Measurements from ENCODE around the gene CTSA.

GRCh38 chr20:45943613-45944012 is 52.5 kb downstream of the CTSA start:
- TF ChIP-seq SOX6 (IDR thresholded peaks at IDR 0.05) (no peak), E2F5 (CRISPR knock-in tag; IDR thresholded peaks at IDR 0.05) (no peak)
- TF ChIP-seq, protein P1, sequence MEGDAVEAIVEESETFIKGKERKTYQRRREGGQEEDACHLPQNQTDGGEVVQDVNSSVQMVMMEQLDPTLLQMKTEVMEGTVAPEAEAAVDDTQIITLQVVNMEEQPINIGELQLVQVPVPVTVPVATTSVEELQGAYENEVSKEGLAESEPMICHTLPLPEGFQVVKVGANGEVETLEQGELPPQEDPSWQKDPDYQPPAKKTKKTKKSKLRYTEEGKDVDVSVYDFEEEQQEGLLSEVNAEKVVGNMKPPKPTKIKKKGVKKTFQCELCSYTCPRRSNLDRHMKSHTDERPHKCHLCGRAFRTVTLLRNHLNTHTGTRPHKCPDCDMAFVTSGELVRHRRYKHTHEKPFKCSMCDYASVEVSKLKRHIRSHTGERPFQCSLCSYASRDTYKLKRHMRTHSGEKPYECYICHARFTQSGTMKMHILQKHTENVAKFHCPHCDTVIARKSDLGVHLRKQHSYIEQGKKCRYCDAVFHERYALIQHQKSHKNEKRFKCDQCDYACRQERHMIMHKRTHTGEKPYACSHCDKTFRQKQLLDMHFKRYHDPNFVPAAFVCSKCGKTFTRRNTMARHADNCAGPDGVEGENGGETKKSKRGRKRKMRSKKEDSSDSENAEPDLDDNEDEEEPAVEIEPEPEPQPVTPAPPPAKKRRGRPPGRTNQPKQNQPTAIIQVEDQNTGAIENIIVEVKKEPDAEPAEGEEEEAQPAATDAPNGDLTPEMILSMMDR (IDR thresholded peaks at IDR 0.05 in 2 of 3, conservative IDR thresholded peaks at IDR 0.05 in 1 of 3; ENCODE audit: insufficient read depth in 2 of 3, low read depth in 1 of 3, low read length in 3 of 3): no peak
- TF ChIP-seq, protein P2, sequence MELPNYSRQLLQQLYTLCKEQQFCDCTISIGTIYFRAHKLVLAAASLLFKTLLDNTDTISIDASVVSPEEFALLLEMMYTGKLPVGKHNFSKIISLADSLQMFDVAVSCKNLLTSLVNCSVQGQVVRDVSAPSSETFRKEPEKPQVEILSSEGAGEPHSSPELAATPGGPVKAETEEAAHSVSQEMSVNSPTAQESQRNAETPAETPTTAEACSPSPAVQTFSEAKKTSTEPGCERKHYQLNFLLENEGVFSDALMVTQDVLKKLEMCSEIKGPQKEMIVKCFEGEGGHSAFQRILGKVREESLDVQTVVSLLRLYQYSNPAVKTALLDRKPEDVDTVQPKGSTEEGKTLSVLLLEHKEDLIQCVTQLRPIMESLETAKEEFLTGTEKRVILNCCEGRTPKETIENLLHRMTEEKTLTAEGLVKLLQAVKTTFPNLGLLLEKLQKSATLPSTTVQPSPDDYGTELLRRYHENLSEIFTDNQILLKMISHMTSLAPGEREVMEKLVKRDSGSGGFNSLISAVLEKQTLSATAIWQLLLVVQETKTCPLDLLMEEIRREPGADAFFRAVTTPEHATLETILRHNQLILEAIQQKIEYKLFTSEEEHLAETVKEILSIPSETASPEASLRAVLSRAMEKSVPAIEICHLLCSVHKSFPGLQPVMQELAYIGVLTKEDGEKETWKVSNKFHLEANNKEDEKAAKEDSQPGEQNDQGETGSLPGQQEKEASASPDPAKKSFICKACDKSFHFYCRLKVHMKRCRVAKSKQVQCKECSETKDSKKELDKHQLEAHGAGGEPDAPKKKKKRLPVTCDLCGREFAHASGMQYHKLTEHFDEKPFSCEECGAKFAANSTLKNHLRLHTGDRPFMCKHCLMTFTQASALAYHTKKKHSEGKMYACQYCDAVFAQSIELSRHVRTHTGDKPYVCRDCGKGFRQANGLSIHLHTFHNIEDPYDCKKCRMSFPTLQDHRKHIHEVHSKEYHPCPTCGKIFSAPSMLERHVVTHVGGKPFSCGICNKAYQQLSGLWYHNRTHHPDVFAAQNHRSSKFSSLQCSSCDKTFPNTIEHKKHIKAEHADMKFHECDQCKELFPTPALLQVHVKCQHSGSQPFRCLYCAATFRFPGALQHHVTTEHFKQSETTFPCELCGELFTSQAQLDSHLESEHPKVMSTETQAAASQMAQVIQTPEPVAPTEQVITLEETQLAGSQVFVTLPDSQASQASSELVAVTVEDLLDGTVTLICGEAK (IDR thresholded peaks at IDR 0.05): no peak
- TF ChIP-seq, protein P2 (CRISPR knock-in tag; IDR thresholded peaks at IDR 0.05): no peak

Measured in K562 (cell line).